OCI-LY3 (cell line): Measurements from ENCODE around the gene SPEF2.

Experiments
- H2AFZ ChIP-seq: fragments of 200-600, 300-600 bp; shearing (Covaris generic); 2 replicates; pipeline ENCODE4 v1.6.0; 2014; ENCODE audit warnings: antibody characterized with exemption, low read depth, low read length
- H3K27ac ChIP-seq: fragments of 200-600, 300-600 bp; sonication (generic); 2 replicates; pipeline ENCODE4 v1.5.1; 2014; ENCODE audit warnings: mild to moderate bottlenecking, low read length, moderate library complexity, mixed read lengths
- H3K27me3 ChIP-seq: fragments of 200-600, 300-600 bp; sonication (generic); 2 replicates; pipeline ENCODE4 v1.6.1; 2014; ENCODE audit warnings: low read depth, low read length, mixed read lengths
- H3K36me3 ChIP-seq: fragments of 200-600, 300-600 bp; sonication (generic); replicated peaks from 2 replicates; pipeline ENCODE3; 2014; ENCODE audit warnings: low read depth, low read length, mixed read lengths
- H3K4me1 ChIP-seq: fragments of 300-600, 200-600 bp; sonication (generic); 2 replicates; pipeline ENCODE4 v1.6.1; 2014; ENCODE audit warnings: low read length, mixed read lengths
- H3K4me2 ChIP-seq: fragments of 200-600, 300-600 bp; sonication (generic); 2 replicates; pipeline ENCODE4 v1.6.1; 2014; ENCODE audit warnings: low read length, mixed read lengths
- H3K4me3 ChIP-seq: fragments of 300-600, 200-600 bp; sonication (generic); 2 replicates; pipeline ENCODE4 v1.5.1; 2014; ENCODE audit warnings: antibody characterized with exemption, mild to moderate bottlenecking, low read length, moderate library complexity
- H3K79me2 ChIP-seq: fragments of 300-600, 200-600 bp; shearing (Covaris generic); 2 replicates; pipeline ENCODE4 v1.6.1; 2014; ENCODE audit warnings: mild to moderate bottlenecking, low read length, mixed read lengths
- H3K9ac ChIP-seq: fragments of 300-600, 200-600 bp; shearing (Covaris generic); 2 replicates; pipeline ENCODE4 v1.6.0; 2014; ENCODE audit warnings: mild to moderate bottlenecking, low read length, moderate library complexity
- H3K9me3 ChIP-seq: fragments of 200-600, 300-600 bp; shearing (Covaris generic); 2 replicates; pipeline ENCODE4 v1.6.1; 2014; ENCODE audit warnings: low read length, mixed read lengths; ENCODE audit not compliant: insufficient read depth
- H4K20me1 ChIP-seq: fragments of 200-600, 300-600 bp; sonication (generic); 2 replicates; pipeline ENCODE4 v1.6.1; 2016; ENCODE audit warnings: low read length, mixed read lengths; ENCODE audit not compliant: insufficient read depth
- CTCF ChIP-seq: fragments of 200-600, 300-600 bp; sonication (generic); IDR thresholded peaks from 2 replicates; pipeline ENCODE4 v1.5.1; 2014; ENCODE audit warnings: antibody characterized with exemption, low read length, low read depth
- EZH2phosphoT487 ChIP-seq: fragments of 200-600 bp; shearing (Covaris generic); IDR thresholded peaks from 2 replicates; pipeline ENCODE4 v1.6.1; 2018; ENCODE audit warnings: antibody characterized with exemption, mixed run types, low read depth

The SPEF2 gene

GRCh38 chr5:35799181-35799580 is 181.5 kb downstream of the SPEF2 start:
- H3K9me3 ChIP-seq = no peaks in the 10 kb centered on the region
- H3K4me1 ChIP-seq = no peaks in the 10 kb centered on the region
- no peak overlapping the region for H2AFZ ChIP-seq
- no peaks in the 10 kb centered on the region for H3K36me3 ChIP-seq
- TF ChIP-seq EZH2phosphoT487 = no peak
- TF ChIP-seq CTCF = no peak
- no peak overlapping the region for H3K4me3 ChIP-seq
- no peaks in the 10 kb centered on the region for H4K20me1 ChIP-seq
- H3K79me2 ChIP-seq = no peaks in the 10 kb centered on the region
- no peak overlapping the region for H3K4me2 ChIP-seq
- no peak overlapping the region for H3K27ac ChIP-seq
- no peaks in the 10 kb centered on the region for H3K27me3 ChIP-seq
- H3K9ac ChIP-seq = no peak overlapping the region

- Histone ChIP-seq H3K27me3 (no peaks in the 10 kb centered on the region), H3K9ac (no peak overlapping the region), H3K4me1 (no peaks in the 10 kb centered on the region), H3K36me3 (no peaks in the 10 kb centered on the region), H3K9me3 (no peaks in the 10 kb centered on the region), H3K79me2 (no peaks in the 10 kb centered on the region), H3K27ac (no peak overlapping the region), H2AFZ (no peak overlapping the region), H3K4me3 (no peak overlapping the region), H4K20me1 (no peaks in the 10 kb centered on the region), H3K4me2 (no peak overlapping the region)
- TF ChIP-seq CTCF (no peak), EZH2phosphoT487 (no peak)
Observed at GRCh38 chr5:35799753-35800152, 182.1 kb downstream of the SPEF2 start.

DNA sequence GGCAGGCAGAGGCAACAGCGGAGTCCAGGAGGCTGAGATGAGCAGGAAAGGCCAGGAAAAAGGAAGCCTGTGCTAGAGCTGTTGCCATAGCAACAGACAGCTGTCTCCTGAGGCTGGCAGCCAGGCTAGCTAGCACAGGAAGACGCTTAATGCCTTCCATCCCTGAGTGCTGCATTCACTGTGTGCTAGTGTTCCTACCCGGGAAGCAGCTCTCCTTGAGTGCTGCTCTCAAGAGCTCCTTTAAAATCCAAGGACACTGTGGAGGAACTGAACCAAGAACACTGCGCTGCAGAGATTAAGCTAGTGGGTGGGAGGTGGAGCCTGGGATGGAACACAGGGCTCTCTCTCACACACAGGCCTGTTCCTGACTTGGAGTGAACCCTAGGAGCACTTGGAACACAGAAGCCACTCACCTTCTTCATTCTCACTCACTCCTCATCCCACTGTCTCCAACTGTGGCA is 185.6 kb downstream of the SPEF2 start:
- no peak overlapping the region for H3K27ac ChIP-seq
- no peak overlapping the region for H3K4me2 ChIP-seq
- no peaks in the 10 kb centered on the region for H3K27me3 ChIP-seq
- TF ChIP-seq EZH2phosphoT487 = no peak
- no peak for TF ChIP-seq CTCF
- no peak overlapping the region for H2AFZ ChIP-seq
- no peaks in the 10 kb centered on the region for H3K36me3 ChIP-seq
- no peaks in the 10 kb centered on the region for H3K79me2 ChIP-seq
- H3K9me3 ChIP-seq = no peaks in the 10 kb centered on the region
- H3K9ac ChIP-seq = no peak overlapping the region
- no peak overlapping the region for H3K4me3 ChIP-seq
- no peaks in the 10 kb centered on the region for H4K20me1 ChIP-seq
- H3K4me1 ChIP-seq = no peaks in the 10 kb centered on the region

DNA sequence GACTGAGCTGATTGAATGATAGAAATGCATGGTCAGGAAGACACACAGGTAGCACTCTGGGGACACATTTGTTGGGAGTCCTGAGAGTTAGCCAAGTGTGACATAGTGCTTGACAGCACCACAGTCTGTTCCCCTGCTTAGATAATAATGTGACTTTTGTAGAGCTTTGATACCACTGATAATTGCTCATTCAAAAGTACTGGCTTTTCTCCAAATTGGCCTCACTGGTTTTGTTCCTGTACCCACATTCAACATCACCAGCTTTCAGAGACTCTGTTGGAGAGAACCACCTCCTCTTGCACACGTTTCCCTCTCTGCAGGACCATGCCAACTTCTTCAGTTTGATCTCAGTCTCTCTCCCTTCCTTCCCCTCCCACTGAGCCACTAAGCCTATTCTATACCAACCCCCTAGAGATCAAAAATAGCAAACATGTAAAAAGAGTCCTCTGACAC is 186.6 kb downstream of the SPEF2 start:
- Histone ChIP-seq H3K9me3 (no peaks in the 10 kb centered on the region), H3K4me2 (no peak overlapping the region), H2AFZ (no peak overlapping the region), H3K4me1 (no peaks in the 10 kb centered on the region), H3K27ac (no peak overlapping the region), H3K36me3 (no peaks in the 10 kb centered on the region), H3K9ac (no peak overlapping the region), H4K20me1 (no peaks in the 10 kb centered on the region), H3K27me3 (no peaks in the 10 kb centered on the region), H3K79me2 (no peaks in the 10 kb centered on the region), H3K4me3 (no peak overlapping the region)
- TF ChIP-seq CTCF (no peak), EZH2phosphoT487 (no peak)
